Epithelial cell of proximal tubule (primary cell): Measurements from ENCODE around the gene NLGN1. TPM values are rescaled to one million over a fixed set of nuclear protein-coding genes. Genes with fewer than 3 reads are reported as not detected.

Source experiments
- DNase-seq: peaks from one replicate; pipeline ENCODE4 v3.0.0-alpha.2; 2011; ENCODE audit warnings: low read depth
- H3K4me3 ChIP-seq: 2 replicates; pipeline ENCODE4 v1.5.1; 2011; ENCODE audit warnings: low read depth, mild to moderate bottlenecking, low read length
- total RNA-seq: library from RNA; depleted of rRNA; stranded (reverse); fragments of >200 nt; gene quantifications from 2 replicates; pipeline ENCODE4 v1.2.3, GENCODE V29; 2015
- TF ChIP-seq, protein P1 (sequence below): conservative IDR thresholded peaks from 2 replicates; pipeline ENCODE4 v1.5.1; 2012; ENCODE audit warnings: low read depth, mild to moderate bottlenecking, low read length

Gene NLGN1
- total RNA-seq, 1 donor from 2014 or later = 1.9 TPM

DNA sequence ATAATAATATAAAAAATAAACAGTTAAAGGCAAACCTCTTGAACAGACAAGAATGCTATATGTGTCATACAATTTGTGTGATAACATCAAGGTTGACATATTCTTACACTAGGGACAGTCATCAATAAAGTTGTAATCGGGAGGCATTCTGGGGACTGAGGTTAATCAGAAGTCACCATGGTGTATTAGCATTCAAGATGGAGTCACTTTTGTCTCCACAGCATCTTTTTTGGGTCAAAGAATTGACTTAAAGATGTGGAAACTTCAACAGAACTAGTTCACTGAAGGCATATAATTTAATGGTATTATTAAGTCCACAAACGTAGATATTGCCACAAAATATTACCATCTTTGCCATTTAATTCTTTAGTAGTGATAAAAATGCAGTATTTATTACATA is 836.0 kb downstream of the NLGN1 start:
- no peak overlapping the region for H3K4me3 ChIP-seq
- DNase-seq = no peak
- TF ChIP-seq, protein P1, sequence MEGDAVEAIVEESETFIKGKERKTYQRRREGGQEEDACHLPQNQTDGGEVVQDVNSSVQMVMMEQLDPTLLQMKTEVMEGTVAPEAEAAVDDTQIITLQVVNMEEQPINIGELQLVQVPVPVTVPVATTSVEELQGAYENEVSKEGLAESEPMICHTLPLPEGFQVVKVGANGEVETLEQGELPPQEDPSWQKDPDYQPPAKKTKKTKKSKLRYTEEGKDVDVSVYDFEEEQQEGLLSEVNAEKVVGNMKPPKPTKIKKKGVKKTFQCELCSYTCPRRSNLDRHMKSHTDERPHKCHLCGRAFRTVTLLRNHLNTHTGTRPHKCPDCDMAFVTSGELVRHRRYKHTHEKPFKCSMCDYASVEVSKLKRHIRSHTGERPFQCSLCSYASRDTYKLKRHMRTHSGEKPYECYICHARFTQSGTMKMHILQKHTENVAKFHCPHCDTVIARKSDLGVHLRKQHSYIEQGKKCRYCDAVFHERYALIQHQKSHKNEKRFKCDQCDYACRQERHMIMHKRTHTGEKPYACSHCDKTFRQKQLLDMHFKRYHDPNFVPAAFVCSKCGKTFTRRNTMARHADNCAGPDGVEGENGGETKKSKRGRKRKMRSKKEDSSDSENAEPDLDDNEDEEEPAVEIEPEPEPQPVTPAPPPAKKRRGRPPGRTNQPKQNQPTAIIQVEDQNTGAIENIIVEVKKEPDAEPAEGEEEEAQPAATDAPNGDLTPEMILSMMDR = no peak

DNA sequence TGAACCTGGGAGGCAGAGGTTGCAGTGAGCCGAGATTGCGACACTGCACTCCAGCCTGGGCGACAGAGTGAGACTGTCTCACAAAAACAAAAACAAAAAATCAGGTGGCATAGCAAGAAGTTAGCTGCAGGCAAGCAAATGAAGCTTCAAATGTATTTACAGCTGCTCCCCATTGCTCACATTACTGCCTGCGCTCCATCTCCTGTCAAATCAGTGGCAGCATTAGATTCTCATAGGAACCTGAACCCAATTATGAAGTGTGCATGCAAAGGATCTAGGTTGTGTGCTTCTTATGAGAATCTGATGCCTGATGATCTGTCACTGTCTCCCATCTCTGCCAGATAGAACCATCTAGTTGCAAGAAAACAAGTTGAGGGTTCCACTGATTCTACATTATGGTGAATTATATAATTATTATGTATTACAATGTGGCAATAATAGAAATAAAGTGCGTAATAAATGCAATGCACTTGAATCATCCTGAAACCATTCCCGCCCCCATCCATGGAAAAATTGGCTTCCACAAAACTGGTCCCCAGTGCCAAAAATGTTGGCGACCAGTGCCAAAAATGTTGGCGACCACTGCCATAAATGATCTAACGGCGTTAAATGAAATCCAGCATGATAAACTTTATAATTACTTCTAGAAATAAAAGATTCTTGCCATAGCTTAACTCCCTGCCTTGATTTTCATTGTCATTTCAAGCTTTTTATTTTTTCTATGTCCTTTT is 844.9 kb downstream of the NLGN1 start:
- no peak for DNase-seq
- H3K4me3 ChIP-seq = no peak overlapping the region
- TF ChIP-seq, protein P1 = no peak

DNA sequence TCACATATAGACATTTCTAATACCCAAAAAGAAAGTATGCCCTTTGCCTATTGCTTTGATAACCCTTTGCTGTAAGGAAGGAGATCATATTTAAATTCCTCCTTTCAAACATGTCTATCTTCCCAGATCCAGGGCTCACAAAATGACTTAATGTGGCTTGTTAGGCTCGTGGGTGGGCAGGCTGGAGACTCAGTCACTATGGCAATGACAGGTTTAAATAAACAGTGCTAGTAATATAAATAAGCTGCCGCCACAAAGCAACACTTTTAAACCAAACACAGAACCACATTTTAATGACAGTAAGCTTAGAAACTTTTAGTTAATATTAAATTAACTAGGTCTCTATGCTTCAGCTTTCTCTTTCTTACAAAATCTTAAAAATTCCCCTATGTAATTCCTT is 845.6 kb downstream of the NLGN1 start:
- no peak overlapping the region for H3K4me3 ChIP-seq
- TF ChIP-seq, protein P1 = no peak
- no peak for DNase-seq

DNA sequence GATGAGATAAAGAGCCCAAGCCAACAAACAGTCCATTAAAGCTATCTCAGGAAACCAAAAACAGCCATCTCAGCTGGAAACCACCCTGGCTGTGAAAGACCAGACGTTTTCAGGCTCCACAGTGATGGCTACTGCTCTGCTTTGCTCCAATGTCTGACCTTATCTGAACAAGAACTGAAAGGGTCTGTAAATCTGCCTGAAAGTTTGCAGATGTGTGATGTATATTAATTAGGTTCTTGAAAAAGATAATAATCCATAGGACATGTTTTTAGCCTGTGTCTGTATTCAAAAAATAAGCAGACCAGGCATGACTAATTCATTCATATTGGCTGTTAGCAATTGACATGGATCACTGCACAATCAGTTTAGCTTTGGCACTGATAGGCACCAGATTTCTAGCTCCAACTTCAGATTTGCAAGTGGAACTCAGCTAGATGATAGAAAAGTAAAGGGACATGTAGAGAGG is 850.2 kb downstream of the NLGN1 start:
- no peak overlapping the region for H3K4me3 ChIP-seq
- TF ChIP-seq, protein P1 = no peak
- DNase-seq = no peak

DNA sequence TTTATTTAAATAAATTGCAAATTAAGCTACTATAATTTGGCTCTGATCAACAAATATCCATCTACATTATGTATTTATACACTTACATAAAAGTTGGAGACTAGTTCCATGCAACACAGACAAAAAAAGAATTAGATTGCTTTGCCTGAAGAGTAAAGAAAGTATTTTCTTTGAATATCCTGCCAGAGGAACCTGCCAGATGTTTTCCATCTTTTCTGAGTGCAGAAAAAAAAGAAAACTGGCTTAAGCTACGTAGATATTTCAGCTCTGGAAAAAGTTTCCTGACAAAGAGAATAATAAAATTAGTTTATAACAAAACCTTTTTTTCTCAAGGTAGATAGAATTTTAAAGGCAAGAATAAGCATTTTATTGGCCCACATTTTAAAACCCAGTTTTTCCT is 854.1 kb downstream of the NLGN1 start:
- TF ChIP-seq, protein P1 = no peak
- no peak for DNase-seq
- H3K4me3 ChIP-seq = no peak overlapping the region

DNA sequence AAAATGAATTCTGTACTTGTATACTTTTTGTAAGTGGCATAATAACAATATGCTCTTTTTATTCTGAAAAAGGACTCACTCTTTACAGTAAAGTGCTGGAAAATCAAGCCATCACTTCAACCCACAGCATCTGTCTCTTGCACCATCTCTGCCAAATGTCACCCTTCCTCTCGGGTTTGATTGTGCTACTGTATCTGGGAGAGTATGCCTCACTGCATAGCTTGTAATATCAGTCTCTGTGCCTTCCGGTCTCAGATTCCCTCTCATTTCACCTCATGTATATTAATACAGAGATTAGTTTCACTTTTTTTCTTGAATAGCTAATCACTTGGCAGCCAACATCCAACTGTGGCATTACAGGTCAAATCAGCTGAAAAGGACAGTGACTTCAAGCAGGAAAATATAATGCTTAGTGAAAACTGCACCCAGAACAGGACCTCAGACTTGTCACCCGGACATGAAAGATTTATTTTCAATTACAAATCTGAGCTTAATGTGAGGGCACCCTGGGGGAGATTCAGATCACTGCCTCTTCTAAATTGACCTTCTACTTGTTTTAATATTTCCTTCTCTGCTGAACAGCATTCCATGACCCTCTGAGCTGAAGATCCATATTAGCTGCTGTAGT is 855.8 kb downstream of the NLGN1 start:
- no peak for DNase-seq
- TF ChIP-seq, protein P1 = no peak
- no peak overlapping the region for H3K4me3 ChIP-seq

DNA sequence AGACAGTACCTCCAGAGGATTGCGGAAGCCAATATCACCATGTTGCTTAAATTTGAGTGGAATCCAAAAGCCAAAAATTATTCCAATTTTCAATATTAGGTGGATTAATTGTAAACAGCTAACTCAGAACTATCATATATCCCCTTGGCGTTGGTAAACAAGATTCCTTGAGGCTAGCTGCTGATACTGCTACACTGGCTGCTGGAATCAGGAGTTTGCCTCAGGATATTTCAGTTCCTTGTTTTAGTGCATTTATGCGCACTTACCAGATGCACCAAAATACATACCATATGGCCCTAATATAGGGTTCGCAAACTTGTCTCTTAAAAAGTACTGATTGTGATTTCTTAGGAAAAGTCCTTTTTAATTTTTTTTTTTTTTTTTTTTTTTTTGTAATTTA is 856.4 kb downstream of the NLGN1 start:
- TF ChIP-seq, protein P1 = no peak
- no peak overlapping the region for H3K4me3 ChIP-seq
- DNase-seq = no peak
